K562 (cell line): ENCODE results near the gene VAC14. TPM values are rescaled to one million over a fixed set of nuclear protein-coding genes. Genes with fewer than 3 reads are reported as not detected.

Experiments
- CBFB ChIP-seq: sonication (generic); formaldehyde crosslinking; IDR thresholded peaks from 2 replicates; pipeline ENCODE4 v1.4.0; 2020; ENCODE audit warnings: mild to moderate bottlenecking, missing genetic modification reagents
- CBX5 ChIP-seq: IDR thresholded peaks from 2 replicates; pipeline ENCODE4 v1.6.1; 2014; ENCODE audit warnings: low read depth, borderline replicate concordance
- CLOCK ChIP-seq: fragments of 250-450 bp; sonication (Bioruptor Pico); IDR thresholded peaks from 2 replicates; pipeline ENCODE4 v1.4.0; 2020; ENCODE audit warnings: mild to moderate bottlenecking, moderate library complexity, borderline replicate concordance
- DACH1 ChIP-seq: fragments of 450-650 bp; IDR thresholded peaks from 2 replicates; pipeline ENCODE4 v1.6.1; 2018; ENCODE audit not compliant: partially characterized antibody
- ETS1 ChIP-seq: conservative IDR thresholded peaks from 2 replicates; pipeline ENCODE4 v1.6.1; 2011; ENCODE audit warnings: low read depth, mild to moderate bottlenecking, low read length; ENCODE audit not compliant: control insufficient read depth
- HNRNPL ChIP-seq: fragments of 200-400 bp; formaldehyde crosslinking; IDR thresholded peaks from 2 replicates; pipeline ENCODE4 v1.6.1; 2017; ENCODE audit warnings: low read depth, mild to moderate bottlenecking, low read length
- KAT7 ChIP-seq: sonication (generic); formaldehyde crosslinking; IDR thresholded peaks from 2 replicates; pipeline ENCODE4 v1.8.0; 2022; ENCODE audit warnings: missing genetic modification reagents, mild to moderate bottlenecking, borderline replicate concordance
- NFE2 ChIP-seq: IDR thresholded peaks from 2 replicates; pipeline ENCODE4 v1.6.1; 2014; ENCODE audit warnings: antibody characterized with exemption, low read depth
- RFX1 ChIP-seq: fragments of 450-650 bp; IDR thresholded peaks from 2 replicates; pipeline ENCODE4 v1.6.1; 2016; ENCODE audit warnings: mild to moderate bottlenecking, moderate library complexity
- TCFL5 ChIP-seq: fragments of 250-450 bp; sonication (Bioruptor Pico); conservative IDR thresholded peaks from 2 replicates; pipeline ENCODE4 v1.6.1; 2021; ENCODE audit warnings: mild to moderate bottlenecking, moderate library complexity, matching md5 sums
- polyA plus RNA-seq, 8 experiments: library from polyadenylated mRNA; depleted of rRNA in 4 of 8; stranded (reverse) in 5 of 8; unstranded in 3 of 8; fragments of >200 nt; fragmentation: Nextera tagmentation in 2 of 8; fragmentation: Illumina TruSeq in 1 of 8; extraction: Ambion mirVana in 2 of 8; extraction: Trizol in 1 of 8; gene quantifications; 2 replicates each; pipeline versions ENCODE4 v1.2.1 to v1.2.3, GENCODE V29; 2011 to 2014; ENCODE audit warnings: inconsistent platforms in 1 of 8, missing spikeins in 1 of 8
- total RNA-seq, 7 experiments: library from RNA; depleted of rRNA in 6 of 7; stranded (reverse); fragments of >200 nt in 6 of 7; fragmentation: Illumina TruSeq in 2 of 7; extraction: Trizol in 2 of 7; gene quantifications; 2 replicates each; pipeline versions ENCODE4 v1.2.1 to v1.2.3, GENCODE V29; 2011 to 2021; ENCODE audit warnings: low replicate concordance in 1 of 7
- TF ChIP-seq, protein P1 (sequence below): IDR thresholded peaks from 2 replicates; pipeline ENCODE4 v1.6.1; 2014; ENCODE audit warnings: antibody characterized with exemption

VAC14 gene
- total and polyA plus RNA-seq, 9 of the 15 experiments (the other 6 are each of a cell fraction or from before 2014, with no cell fraction given) = 1.3 to 41.6 (median 26.6) TPM

DNA sequence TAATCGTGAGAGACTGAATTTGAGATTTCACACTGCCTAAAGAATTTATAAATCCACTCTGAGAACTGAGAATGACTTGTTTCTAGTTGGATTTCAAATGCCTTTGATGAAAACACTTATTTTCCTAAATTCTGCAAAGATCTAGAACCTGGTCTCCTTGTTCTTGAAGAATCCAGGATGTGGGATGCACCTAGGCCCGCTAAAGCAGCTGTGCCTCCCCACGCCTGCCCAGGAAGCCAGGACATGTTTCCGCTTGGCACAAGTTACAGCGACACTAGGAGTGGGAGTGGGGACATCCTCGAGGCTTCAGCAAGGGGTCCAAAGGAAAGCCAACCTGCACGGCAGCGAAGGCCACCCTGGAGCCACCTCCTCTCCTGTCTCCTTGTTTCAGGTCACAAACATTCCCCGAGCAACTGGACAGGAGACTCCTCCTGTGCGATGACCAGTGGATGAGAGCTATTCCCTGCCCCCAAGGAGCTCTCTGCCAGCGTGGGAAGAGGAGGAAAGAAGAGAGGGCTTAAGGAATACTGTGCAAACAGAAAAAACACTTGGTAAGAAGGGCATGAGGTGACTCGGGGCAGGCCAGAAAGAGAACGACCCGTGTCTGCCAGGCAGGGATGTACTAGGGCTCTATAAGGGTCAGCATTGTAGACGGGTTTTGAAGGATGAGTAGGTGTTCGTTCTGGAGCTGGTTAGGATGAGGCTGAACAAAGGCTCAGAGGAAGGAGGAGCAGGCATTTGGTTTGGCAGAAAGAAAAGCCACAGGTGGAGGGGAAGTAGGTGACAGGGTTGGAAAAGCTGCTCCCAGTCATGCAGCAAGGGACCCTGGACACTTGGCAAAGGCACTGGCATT, 11.1 kb downstream of the VAC14 start (continued):
- TF ChIP-seq CLOCK (CRISPR knock-in tag) (no peak), TCFL5 (CRISPR knock-in tag) (no peak), CBFB (no peak), KAT7 (no peak), RFX1 (no peak), NFE2 (no peak), HNRNPL (no peak), ETS1 (no peak), DACH1 (no peak), CBX5 (no peak)
- TF ChIP-seq, protein P1, sequence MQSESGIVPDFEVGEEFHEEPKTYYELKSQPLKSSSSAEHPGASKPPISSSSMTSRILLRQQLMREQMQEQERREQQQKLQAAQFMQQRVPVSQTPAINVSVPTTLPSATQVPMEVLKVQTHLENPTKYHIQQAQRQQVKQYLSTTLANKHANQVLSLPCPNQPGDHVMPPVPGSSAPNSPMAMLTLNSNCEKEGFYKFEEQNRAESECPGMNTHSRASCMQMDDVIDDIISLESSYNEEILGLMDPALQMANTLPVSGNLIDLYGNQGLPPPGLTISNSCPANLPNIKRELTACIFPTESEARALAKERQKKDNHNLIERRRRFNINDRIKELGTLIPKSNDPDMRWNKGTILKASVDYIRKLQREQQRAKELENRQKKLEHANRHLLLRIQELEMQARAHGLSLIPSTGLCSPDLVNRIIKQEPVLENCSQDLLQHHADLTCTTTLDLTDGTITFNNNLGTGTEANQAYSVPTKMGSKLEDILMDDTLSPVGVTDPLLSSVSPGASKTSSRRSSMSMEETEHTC = no peak
